SK-N-SH treated with all-trans-retinoic acid at 6 μM for 48 hours (cell line): ENCODE results near the gene C19orf67.

Source experiments
- ATAC-seq: fragments of 200-7000 bp; cut with Tn5 transposase; 3 replicates; pipeline ENCODE4 v1.9.1; 2020; ENCODE audit warnings: mild to moderate bottlenecking, moderate library complexity
- ARNTL ChIP-seq: fragments of 450-650 bp; formaldehyde crosslinking; IDR thresholded peaks from 2 replicates; pipeline ENCODE4 v1.5.0; 2020; ENCODE audit warnings: low read depth, mild to moderate bottlenecking, moderate library complexity, borderline replicate concordance
- BACH2 ChIP-seq: fragments of 250-450 bp; sonication (Bioruptor Pico); IDR thresholded peaks from 2 replicates; pipeline ENCODE4 v1.9.0; 2021; ENCODE audit warnings: mild to moderate bottlenecking, borderline replicate concordance
- CREB5 ChIP-seq: fragments of 250-450 bp; sonication (Bioruptor Pico); IDR thresholded peaks from 2 replicates; pipeline ENCODE4 v1.5.1; 2020; ENCODE audit warnings: low read depth, mild to moderate bottlenecking, moderate library complexity
- CSDC2 ChIP-seq: fragments of 250-450 bp; sonication (Bioruptor Pico); IDR thresholded peaks from 2 replicates; pipeline ENCODE4 v1.5.0; 2020; ENCODE audit warnings: mild to moderate bottlenecking, moderate library complexity
- CSRNP3 ChIP-seq: fragments of 250-450 bp; sonication (Bioruptor Pico); IDR thresholded peaks from 2 replicates; pipeline ENCODE4 v1.5.1; 2021; ENCODE audit warnings: mild to moderate bottlenecking, moderate library complexity
- GLIS3 ChIP-seq: fragments of 250-450 bp; sonication (Bioruptor Pico); IDR thresholded peaks from 2 replicates; pipeline ENCODE4 v1.5.0; 2020; ENCODE audit warnings: mild to moderate bottlenecking, moderate library complexity
- ISL1 ChIP-seq: fragments of 250-450 bp; sonication (Bioruptor Pico); IDR thresholded peaks from 2 replicates; pipeline ENCODE4 v2.1.2; 2022; ENCODE audit warnings: mild to moderate bottlenecking, moderate library complexity
- OSR1 ChIP-seq: fragments of 250-450 bp; sonication (Bioruptor Pico); IDR thresholded peaks from 2 replicates; pipeline ENCODE4 v1.8.0; 2022; ENCODE audit warnings: moderate library complexity, mild to moderate bottlenecking, inconsistent platforms
- PATZ1 ChIP-seq: fragments of 250-450 bp; sonication (Bioruptor Pico); IDR thresholded peaks from 2 replicates; pipeline ENCODE4 v1.8.0; 2020; ENCODE audit warnings: mild to moderate bottlenecking, moderate library complexity, borderline replicate concordance
- POU6F1 ChIP-seq: fragments of 250-450 bp; sonication (Bioruptor Pico); IDR thresholded peaks from 2 replicates; pipeline ENCODE4 v1.8.0; 2021; ENCODE audit warnings: low read depth, mild to moderate bottlenecking, moderate library complexity, borderline replicate concordance
- PPARA ChIP-seq: fragments of 250-450 bp; sonication (Bioruptor Pico); IDR thresholded peaks from 2 replicates; pipeline ENCODE4 v1.5.0; 2020; ENCODE audit warnings: mild to moderate bottlenecking, borderline replicate concordance
- RARB ChIP-seq: fragments of 250-450 bp; sonication (Bioruptor Pico); IDR thresholded peaks from 2 replicates; pipeline ENCODE4 v1.8.0; 2021; ENCODE audit warnings: mild to moderate bottlenecking, moderate library complexity
- SNAI2 ChIP-seq: fragments of 250-450 bp; sonication (Bioruptor Pico); IDR thresholded peaks from 2 replicates; pipeline ENCODE4 v1.5.0; 2020; ENCODE audit warnings: mild to moderate bottlenecking, moderate library complexity
- TCF4 ChIP-seq: fragments of 250-450 bp; sonication (Bioruptor Pico); IDR thresholded peaks from 2 replicates; pipeline ENCODE4 v1.8.0; 2021; ENCODE audit warnings: mild to moderate bottlenecking, moderate library complexity, borderline replicate concordance
- TOX ChIP-seq: fragments of 250-450 bp; sonication (Bioruptor Pico); IDR thresholded peaks from 2 replicates; pipeline ENCODE4 v1.8.0; 2021; ENCODE audit warnings: mild to moderate bottlenecking, moderate library complexity, borderline replicate concordance
- TSHZ2 ChIP-seq: fragments of 250-450 bp; sonication (Bioruptor Pico); IDR thresholded peaks from 2 replicates; pipeline ENCODE4 v1.5.0; 2020; ENCODE audit warnings: mild to moderate bottlenecking, moderate library complexity
- ZC3H10 ChIP-seq: fragments of 250-450 bp; sonication (Bioruptor Pico); IDR thresholded peaks from 2 replicates; pipeline ENCODE4 v1.5.1; 2021; ENCODE audit warnings: mild to moderate bottlenecking, moderate library complexity
- ZFP3 ChIP-seq: fragments of 250-450 bp; sonication (Bioruptor Pico); IDR thresholded peaks from 2 replicates; pipeline ENCODE4 v1.5.0; 2020; ENCODE audit warnings: mild to moderate bottlenecking, moderate library complexity
- ZFP30 ChIP-seq: fragments of 450-650 bp; formaldehyde crosslinking; IDR thresholded peaks from 2 replicates; pipeline ENCODE4 v1.5.0; 2022; ENCODE audit warnings: mild to moderate bottlenecking, moderate library complexity
- ZNF565 ChIP-seq: fragments of 450-650 bp; formaldehyde crosslinking; conservative IDR thresholded peaks from 2 replicates; pipeline ENCODE4 v1.5.0; 2020; ENCODE audit warnings: low read depth, mild to moderate bottlenecking, moderate library complexity
- ZNF70 ChIP-seq: fragments of 450-650 bp; formaldehyde crosslinking; IDR thresholded peaks from 2 replicates; pipeline ENCODE4 v1.5.0; 2020; ENCODE audit warnings: mild to moderate bottlenecking, moderate library complexity
- ZNF8 ChIP-seq: fragments of 450-650 bp; formaldehyde crosslinking; IDR thresholded peaks from 2 replicates; pipeline ENCODE4 v1.5.0; 2020; ENCODE audit warnings: mild to moderate bottlenecking, moderate library complexity

The C19orf67 gene

GRCh38 chr19:14061751-14062557 lies 23.6 kb downstream of the C19orf67 start, which contains the start of gene PALM3:
Gene PALM3, minus strand, starts transcription at chr19:14062076. Its CDS starts 96 bp downstream, at chr19:14061980.
- ATAC-seq, result no peak
- TF ChIP-seq ZNF70 (CRISPR knock-in tag), result no peak
- no peak for TF ChIP-seq TCF4
- no peak for TF ChIP-seq ZFP30 (CRISPR knock-in tag)

GRCh38 chr19:14061081-14061749 lies 24.4 kb downstream of the C19orf67 start:
- ATAC-seq, result no peak
- TF ChIP-seq RARB (CRISPR knock-in tag), result no peak
- no peak for TF ChIP-seq ZFP3 (CRISPR knock-in tag)
- TF ChIP-seq SNAI2, result no peak
- no peak for TF ChIP-seq TSHZ2 (CRISPR knock-in tag)
- no peak for TF ChIP-seq CSRNP3 (CRISPR knock-in tag)
- no peak for TF ChIP-seq ZNF70 (CRISPR knock-in tag)
- TF ChIP-seq CREB5 (CRISPR knock-in tag), result no peak
- no peak for TF ChIP-seq ZNF565 (CRISPR knock-in tag)
- TF ChIP-seq GLIS3 (CRISPR knock-in tag), result no peak
- TF ChIP-seq PPARA (CRISPR knock-in tag), result no peak
- no peak for TF ChIP-seq ZNF8 (CRISPR knock-in tag)
- TF ChIP-seq POU6F1, result no peak
- no peak for TF ChIP-seq ZFP30 (CRISPR knock-in tag)
- TF ChIP-seq ARNTL (CRISPR knock-in tag), result no peak
- TF ChIP-seq CSDC2 (CRISPR knock-in tag), result no peak
- TF ChIP-seq TCF4, result no peak
- TF ChIP-seq PATZ1 (CRISPR knock-in tag), result no peak
- TF ChIP-seq ZC3H10, result no peak

- TF ChIP-seq SNAI2, result no peak
- no peak for TF ChIP-seq TOX (CRISPR knock-in tag)
- no peak for TF ChIP-seq BACH2 (CRISPR knock-in tag)
- TF ChIP-seq ZNF8 (CRISPR knock-in tag), result no peak
- TF ChIP-seq GLIS3 (CRISPR knock-in tag), result no peak
- TF ChIP-seq CSDC2 (CRISPR knock-in tag), result no peak
- TF ChIP-seq PATZ1 (CRISPR knock-in tag), result no peak
- no peak for TF ChIP-seq PPARA (CRISPR knock-in tag)
- TF ChIP-seq ZFP30 (CRISPR knock-in tag), result no peak
- TF ChIP-seq ZFP3 (CRISPR knock-in tag), result no peak
- no peak for TF ChIP-seq OSR1
- TF ChIP-seq ZNF565 (CRISPR knock-in tag), result no peak
- no peak for TF ChIP-seq RARB (CRISPR knock-in tag)
- no peak for TF ChIP-seq ISL1 (CRISPR knock-in tag)
- TF ChIP-seq POU6F1, result no peak
- ATAC-seq, result no peak
These were observed 25.9 kb downstream of the C19orf67 start for GRCh38 chr19:14059652-14060155.
